WTC11 (cell line): ENCODE results near the gene KLK13. TPM values are rescaled to one million over a fixed set of nuclear protein-coding genes. Genes with fewer than 3 reads are reported as not detected.

ENCODE experiments used
- ATAC-seq: fragments of 200-7000 bp; cut with Tn5 transposase; 2 replicates; pipeline ENCODE4 v1.10.0; 2021; ENCODE audit warnings: mild to moderate bottlenecking, moderate library complexity
- CTCF ChIA-PET: fragments of 300-600 bp; sonication (Branson Sonifier 250); formaldehyde crosslinking; loops from one replicate; lab custom pipeline; 2021; ENCODE audit warnings: antibody characterized with exemption; lab: Charles Lee
- POLR2A ChIA-PET: fragments of 350-600 bp; sonication (Branson Sonifier 250); formaldehyde crosslinking; loops from one replicate; lab custom pipeline; 2021; ENCODE audit warnings: antibody characterized with exemption; lab: Charles Lee
- DNase-seq: peaks from one replicate; pipeline ENCODE4 v3.0.0; 2021; ENCODE audit warnings: low spot score
- H3K27ac Mint-ChIP-seq: 2 replicates; pipeline ENCODE4 v1.8.0; 2021; ENCODE audit warnings: mixed read lengths
- H3K27me3 Mint-ChIP-seq: 2 replicates; pipeline ENCODE4 v1.8.0; 2021; ENCODE audit warnings: low read depth, mild to moderate bottlenecking, moderate library complexity, mixed read lengths
- H3K36me3 Mint-ChIP-seq: 2 replicates; pipeline ENCODE4 v1.8.0; 2021; ENCODE audit warnings: mixed read lengths
- H3K4me1 Mint-ChIP-seq: 2 replicates; pipeline ENCODE4 v1.8.0; 2022; ENCODE audit warnings: mixed read lengths
- H3K4me3 Mint-ChIP-seq: 2 replicates; pipeline ENCODE4 v1.8.0; 2021; ENCODE audit warnings: mild to moderate bottlenecking, moderate library complexity, mixed read lengths
- H3K9me3 Mint-ChIP-seq: 2 replicates; pipeline ENCODE4 v1.8.0; 2021; ENCODE audit warnings: mixed read lengths
- AFF4 ChIP-seq: sonication (generic); formaldehyde crosslinking; IDR thresholded peaks from 2 replicates; pipeline ENCODE4 v1.8.1; 2023; ENCODE audit warnings: mild to moderate bottlenecking, missing genetic modification reagents, borderline replicate concordance
- ESRRA ChIP-seq: sonication (generic); formaldehyde crosslinking; IDR thresholded peaks from 2 replicates; pipeline ENCODE4 v1.8.1; 2022; ENCODE audit warnings: mild to moderate bottlenecking, missing genetic modification reagents, borderline replicate concordance
- GTF2I ChIP-seq: fragments of 250-450 bp; sonication (Bioruptor Pico); conservative IDR thresholded peaks from 2 replicates; pipeline ENCODE4 v1.4.0; 2021; ENCODE audit warnings: mild to moderate bottlenecking
- IRF2 ChIP-seq: sonication (generic); formaldehyde crosslinking; IDR thresholded peaks from 2 replicates; pipeline ENCODE4 v1.8.0; 2022; ENCODE audit warnings: low read depth, missing genetic modification reagents, borderline replicate concordance
- KAT7 ChIP-seq: sonication (generic); formaldehyde crosslinking; IDR thresholded peaks from 2 replicates; pipeline ENCODE4 v1.8.1; 2023; ENCODE audit warnings: missing genetic modification reagents, mild to moderate bottlenecking, borderline replicate concordance
- MLX ChIP-seq: sonication (generic); formaldehyde crosslinking; IDR thresholded peaks from 2 replicates; pipeline ENCODE4 v1.8.1; 2023; ENCODE audit warnings: mild to moderate bottlenecking, missing genetic modification reagents, moderate library complexity
- NR2C2 ChIP-seq: sonication (generic); formaldehyde crosslinking; IDR thresholded peaks from 2 replicates; pipeline ENCODE4 v1.8.0; 2022; ENCODE audit warnings: mild to moderate bottlenecking, missing genetic modification reagents
- OVOL2 ChIP-seq: fragments of 250-450 bp; sonication (Bioruptor Pico); IDR thresholded peaks from 2 replicates; pipeline ENCODE4 v1.9.0; 2021; ENCODE audit warnings: mild to moderate bottlenecking, borderline replicate concordance
- SMAD3 ChIP-seq: sonication (generic); formaldehyde crosslinking; IDR thresholded peaks from 2 replicates; pipeline ENCODE4 v1.8.0; 2022; ENCODE audit warnings: missing genetic modification reagents, mild to moderate bottlenecking, borderline replicate concordance
- SMAD4 ChIP-seq: sonication (generic); formaldehyde crosslinking; IDR thresholded peaks from 2 replicates; pipeline ENCODE4 v1.8.0; 2022; ENCODE audit warnings: mild to moderate bottlenecking, missing genetic modification reagents
- SP1 ChIP-seq: sonication (generic); formaldehyde crosslinking; conservative IDR thresholded peaks from 2 replicates; pipeline ENCODE4 v1.8.1; 2022; ENCODE audit warnings: missing genetic modification reagents
- TEAD1 ChIP-seq: sonication (generic); formaldehyde crosslinking; IDR thresholded peaks from 2 replicates; pipeline ENCODE4 v1.8.0; 2022; ENCODE audit warnings: mild to moderate bottlenecking, missing genetic modification reagents
- TP53 ChIP-seq: sonication (generic); formaldehyde crosslinking; IDR thresholded peaks from 2 replicates; pipeline ENCODE4 v1.8.1; 2023; ENCODE audit warnings: mild to moderate bottlenecking, missing genetic modification reagents
- USF1 ChIP-seq: sonication (generic); formaldehyde crosslinking; IDR thresholded peaks from 2 replicates; pipeline ENCODE4 v1.8.0; 2022; ENCODE audit warnings: mild to moderate bottlenecking, missing genetic modification reagents
- ZNF138 ChIP-seq: sonication (generic); formaldehyde crosslinking; conservative IDR thresholded peaks from 2 replicates; pipeline ENCODE4 v1.8.1; 2022; ENCODE audit warnings: mild to moderate bottlenecking, moderate library complexity, missing genetic modification reagents
- total RNA-seq: library from RNA; stranded (reverse); gene quantifications from 3 replicates; pipeline ENCODE4 v1.2.3, GENCODE V29; 2021
- TF ChIP-seq, protein P1 (sequence below): fragments of 250-450 bp; sonication (Bioruptor Pico); IDR thresholded peaks from 2 replicates; pipeline ENCODE4 v1.9.0; 2021; ENCODE audit warnings: moderate library complexity, mild to moderate bottlenecking, inconsistent platforms, borderline replicate concordance
- TF ChIP-seq, protein P2 (sequence below): sonication (generic); formaldehyde crosslinking; IDR thresholded peaks from 2 replicates; pipeline ENCODE4 v1.8.1; 2022; ENCODE audit warnings: missing genetic modification reagents, borderline replicate concordance
- TF ChIP-seq, protein P3 (sequence below): sonication (generic); formaldehyde crosslinking; conservative IDR thresholded peaks from 2 replicates; pipeline ENCODE4 v1.8.1; 2022; ENCODE audit warnings: mild to moderate bottlenecking, missing genetic modification reagents
- TF ChIP-seq, protein P4 (sequence below): sonication (generic); formaldehyde crosslinking; IDR thresholded peaks from 2 replicates; pipeline ENCODE4 v1.8.1; 2023; ENCODE audit warnings: mild to moderate bottlenecking, missing genetic modification reagents, moderate library complexity

Gene KLK13
- total RNA-seq, 1 experiment from 2014 or later, result 3.1 TPM

- peaks cover 43% of the 10 kb centered on the region for H3K4me1 Mint-ChIP-seq
- peaks cover 6% of the 10 kb centered on the region for H3K9me3 Mint-ChIP-seq
- no peak overlapping the region for H3K27ac Mint-ChIP-seq
- peaks cover 11% of the 10 kb centered on the region for H3K27me3 Mint-ChIP-seq
- DNase-seq, result no peak
- TF ChIP-seq ZNF138 (no peak), TEAD1 (CRISPR knock-in tag) (no peak), GTF2I (CRISPR knock-in tag) (no peak), AFF4 (CRISPR knock-in tag) (no peak), SMAD3 (no peak), OVOL2 (CRISPR knock-in tag) (no peak), SMAD4 (CRISPR knock-in tag) (no peak), TP53 (CRISPR knock-in tag) (no peak), MLX (CRISPR knock-in tag) (no peak), USF1 (CRISPR knock-in tag) (no peak), KAT7 (CRISPR knock-in tag) (no peak), SP1 (CRISPR knock-in tag) (no peak), ESRRA (CRISPR knock-in tag) (no peak), IRF2 (no peak), NR2C2 (no peak)
- TF ChIP-seq, protein P1, sequence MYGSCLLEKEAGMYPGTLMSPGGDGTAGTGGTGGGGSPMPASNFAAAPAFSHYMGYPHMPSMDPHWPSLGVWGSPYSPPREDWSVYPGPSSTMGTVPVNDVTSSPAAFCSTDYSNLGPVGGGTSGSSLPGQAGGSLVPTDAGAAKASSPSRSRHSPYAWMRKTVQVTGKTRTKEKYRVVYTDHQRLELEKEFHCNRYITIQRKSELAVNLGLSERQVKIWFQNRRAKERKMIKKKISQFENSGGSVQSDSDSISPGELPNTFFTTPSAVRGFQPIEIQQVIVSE, result no peak
- TF ChIP-seq, protein P2, sequence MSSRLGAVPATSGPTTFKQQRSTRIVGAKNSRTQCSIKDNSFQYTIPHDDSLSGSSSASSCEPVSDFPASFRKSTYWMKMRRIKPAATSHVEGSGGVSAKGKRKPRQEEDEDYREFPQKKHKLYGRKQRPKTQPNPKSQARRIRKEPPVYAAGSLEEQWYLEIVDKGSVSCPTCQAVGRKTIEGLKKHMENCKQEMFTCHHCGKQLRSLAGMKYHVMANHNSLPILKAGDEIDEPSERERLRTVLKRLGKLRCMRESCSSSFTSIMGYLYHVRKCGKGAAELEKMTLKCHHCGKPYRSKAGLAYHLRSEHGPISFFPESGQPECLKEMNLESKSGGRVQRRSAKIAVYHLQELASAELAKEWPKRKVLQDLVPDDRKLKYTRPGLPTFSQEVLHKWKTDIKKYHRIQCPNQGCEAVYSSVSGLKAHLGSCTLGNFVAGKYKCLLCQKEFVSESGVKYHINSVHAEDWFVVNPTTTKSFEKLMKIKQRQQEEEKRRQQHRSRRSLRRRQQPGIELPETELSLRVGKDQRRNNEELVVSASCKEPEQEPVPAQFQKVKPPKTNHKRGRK (CRISPR knock-in tag), result no peak
- TF ChIP-seq, protein P3, sequence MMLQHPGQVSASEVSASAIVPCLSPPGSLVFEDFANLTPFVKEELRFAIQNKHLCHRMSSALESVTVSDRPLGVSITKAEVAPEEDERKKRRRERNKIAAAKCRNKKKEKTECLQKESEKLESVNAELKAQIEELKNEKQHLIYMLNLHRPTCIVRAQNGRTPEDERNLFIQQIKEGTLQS (CRISPR knock-in tag), result no peak
- TF ChIP-seq, protein P4, sequence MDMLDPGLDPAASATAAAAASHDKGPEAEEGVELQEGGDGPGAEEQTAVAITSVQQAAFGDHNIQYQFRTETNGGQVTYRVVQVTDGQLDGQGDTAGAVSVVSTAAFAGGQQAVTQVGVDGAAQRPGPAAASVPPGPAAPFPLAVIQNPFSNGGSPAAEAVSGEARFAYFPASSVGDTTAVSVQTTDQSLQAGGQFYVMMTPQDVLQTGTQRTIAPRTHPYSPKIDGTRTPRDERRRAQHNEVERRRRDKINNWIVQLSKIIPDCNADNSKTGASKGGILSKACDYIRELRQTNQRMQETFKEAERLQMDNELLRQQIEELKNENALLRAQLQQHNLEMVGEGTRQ (CRISPR knock-in tag), result no peak
- TF ChIP-seq, all 79 proteins: peak for 0
- ChIA-PET POLR2A (no interaction called here), CTCF (interaction anchor here (1.2 to 1.8 kb wide), 2 partner anchors 69 to 71 kb away, joined by 3 to 21 read pairs; no protein-coding TSS in a partner anchor)
- H3K4me3 Mint-ChIP-seq, result no peak overlapping the region
- no peak for ATAC-seq
- no peaks in the 10 kb centered on the region for H3K36me3 Mint-ChIP-seq
Measured at GRCh38 chr19:51024924-51025323, 40.0 kb downstream of the KLK13 start.
